Midbrain (tissue), 1 donor: ENCODE results near the gene EXD1.

ENCODE experiments used
- DNase-seq: peaks from one replicate; lab custom pipeline; 2025; lab: John Stamatoyannopoulos, UW

The EXD1 gene

DNA sequence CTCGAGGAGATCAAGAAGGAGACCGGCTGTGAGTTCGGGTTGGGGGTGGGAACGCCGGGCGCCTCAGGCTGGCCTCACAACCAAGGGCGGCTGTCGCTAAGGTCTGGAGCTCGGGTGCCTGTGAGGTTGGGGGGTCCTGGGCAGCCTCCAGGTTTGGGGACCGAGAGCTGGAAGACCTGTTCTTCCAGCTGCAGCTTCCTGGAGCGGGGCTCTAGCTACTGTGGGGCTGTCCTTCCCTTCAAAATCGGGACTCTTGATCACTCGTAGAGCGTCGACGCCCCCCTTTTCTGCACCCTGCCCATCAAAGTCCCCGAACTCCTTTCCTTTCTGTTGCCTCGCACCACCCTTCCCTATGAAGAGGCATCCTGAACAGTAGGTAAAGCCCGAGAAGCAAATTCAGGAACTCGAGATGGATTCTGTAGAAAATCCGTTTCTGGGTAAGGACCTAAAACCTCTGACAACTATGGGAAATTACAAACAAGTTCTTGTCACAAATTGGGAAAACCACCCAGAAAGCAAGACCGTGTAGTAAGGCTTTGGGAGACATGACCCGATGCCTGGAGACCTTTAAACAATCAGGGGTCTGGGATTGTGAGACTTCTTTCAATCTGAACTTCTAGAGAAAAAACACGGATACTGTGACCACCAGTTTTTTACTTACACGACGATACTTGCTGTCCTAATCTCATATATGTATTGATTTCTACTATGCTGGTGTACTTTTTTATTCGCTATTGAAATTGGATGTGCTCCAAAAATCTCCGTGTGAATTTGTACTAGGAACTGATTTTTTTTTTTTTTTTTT lies 1.1 kb upstream of the EXD1 start:
- DNase-seq, result peak; percentile 44

DNA sequence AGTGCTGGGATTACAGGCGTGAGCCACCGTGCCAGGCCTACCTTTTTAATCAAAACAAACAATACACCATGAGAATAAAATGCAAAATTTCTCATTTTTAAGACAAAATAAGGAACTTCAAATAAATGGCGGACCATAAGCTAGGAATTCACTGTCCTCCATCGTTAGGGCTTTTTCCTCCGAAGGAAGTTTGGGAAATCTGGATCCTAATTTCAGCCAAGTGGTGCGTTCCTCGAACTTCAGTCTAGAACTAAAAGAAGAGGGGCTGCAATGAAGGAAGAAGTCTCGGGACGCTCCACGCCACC lies 260 bp downstream of the EXD1 start:
- no peak for DNase-seq

DNA sequence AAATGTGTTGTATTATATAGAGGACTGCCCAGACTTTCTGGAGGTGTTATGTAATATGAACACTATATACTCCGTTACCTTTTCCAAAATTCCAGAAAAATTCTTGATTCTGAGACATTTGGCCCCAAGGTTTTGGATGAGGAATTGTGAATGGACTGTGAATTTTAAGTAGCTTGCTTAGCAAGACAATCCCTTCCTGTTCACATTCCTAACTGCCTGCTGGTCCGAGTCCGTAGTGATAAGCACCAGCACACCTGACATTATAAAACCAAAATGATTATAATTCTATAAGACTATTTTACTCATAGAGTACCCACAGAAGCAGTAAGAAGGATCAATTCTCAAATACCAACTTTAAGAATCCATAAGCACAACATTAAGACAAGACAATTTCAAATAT lies 11.2 kb downstream of the EXD1 start:
- DNase-seq, result no peak

DNA sequence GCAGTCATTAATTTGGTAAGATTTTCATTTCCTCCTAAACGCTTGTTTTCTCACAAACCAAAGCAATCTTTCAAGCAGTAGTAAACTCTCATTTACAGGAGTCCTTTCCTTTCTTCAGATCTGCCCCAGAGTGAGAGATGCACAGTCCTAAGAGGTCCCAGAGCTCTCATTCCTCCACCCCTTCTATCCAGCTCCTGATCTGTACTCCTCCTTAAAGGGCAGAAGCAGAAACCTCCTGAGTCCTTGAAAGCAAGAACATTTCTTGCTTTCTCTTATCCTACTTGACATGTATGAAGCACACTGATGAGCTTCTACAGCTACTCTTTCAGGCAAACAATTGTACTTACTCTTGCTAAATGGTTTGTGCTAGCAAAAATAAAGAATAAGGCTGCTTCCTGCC lies 11.7 kb downstream of the EXD1 start:
- no peak for DNase-seq

DNA sequence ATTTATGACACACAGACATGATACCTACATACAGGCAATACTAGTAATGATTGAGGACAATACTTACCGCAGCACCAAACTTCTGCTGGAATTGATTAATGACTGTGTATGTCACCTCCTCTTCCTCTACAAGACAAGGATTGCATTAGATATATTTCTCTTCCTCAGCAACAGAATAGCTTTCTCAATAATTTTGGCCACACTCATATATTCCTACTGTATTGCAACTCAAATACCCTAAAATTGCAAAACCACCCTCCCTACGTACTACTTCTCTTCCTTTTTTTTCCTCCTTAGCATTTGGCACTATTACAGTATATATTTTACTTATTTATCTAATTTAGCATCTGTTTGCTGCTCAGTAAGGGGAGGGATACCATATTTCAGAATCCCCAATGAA lies 14.8 kb downstream of the EXD1 start:
- no peak for DNase-seq

DNA sequence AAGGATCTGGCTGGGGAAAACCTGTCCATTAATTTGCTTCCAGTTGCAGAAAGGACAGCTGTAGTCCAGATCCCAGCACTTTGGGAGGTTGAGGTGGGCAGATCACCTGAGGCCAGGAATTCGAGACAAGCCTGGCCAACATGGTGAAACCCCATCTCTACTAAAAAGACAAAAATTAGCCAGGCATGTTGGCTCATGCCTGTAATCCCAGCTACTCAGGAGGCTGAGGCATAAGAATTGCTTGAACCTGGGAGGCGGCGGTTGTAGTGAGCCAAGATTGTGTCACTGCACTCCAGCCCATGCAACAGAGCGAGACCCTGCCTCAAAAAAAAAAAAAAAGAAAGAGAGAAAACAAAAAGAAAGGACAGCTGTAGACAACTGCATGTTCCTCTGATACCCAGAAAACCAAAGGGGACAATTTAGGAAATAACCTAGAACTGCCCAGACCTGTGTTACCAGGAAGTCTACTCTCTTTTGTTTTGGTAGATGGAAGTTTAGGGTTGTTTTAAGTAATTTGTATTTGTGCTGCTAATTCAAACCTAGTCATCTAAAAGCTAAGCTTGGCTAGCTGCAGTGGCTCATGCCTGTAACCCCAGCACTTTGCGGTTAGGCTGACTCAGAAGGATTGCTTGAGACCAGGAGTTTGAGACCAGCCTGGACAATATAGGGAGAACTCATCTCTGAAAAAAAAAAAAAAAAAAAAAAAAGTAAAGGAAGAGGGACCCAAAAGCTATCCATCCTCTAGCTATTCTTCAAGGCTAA lies 22.7 kb downstream of the EXD1 start:
- no peak for DNase-seq

DNA sequence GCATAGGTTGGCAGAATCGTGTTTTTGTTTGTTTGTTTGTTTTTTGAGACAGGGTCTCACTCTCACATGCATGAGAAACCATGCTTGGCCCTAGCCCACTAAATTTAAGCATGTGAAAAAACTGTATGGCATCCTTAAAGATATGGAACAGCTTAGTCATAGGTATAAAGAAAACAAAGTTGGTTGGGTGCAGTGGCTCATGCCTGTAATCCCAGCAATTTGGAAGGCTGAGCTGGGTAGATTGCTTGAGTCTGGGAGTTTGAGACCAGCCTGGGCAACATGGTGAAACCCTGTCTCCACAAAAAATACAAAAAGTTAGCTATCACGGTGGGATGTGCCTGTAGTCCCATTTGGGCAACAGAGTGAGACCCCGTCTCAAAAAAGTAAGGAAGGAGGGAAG lies 25.2 kb downstream of the EXD1 start:
- no peak for DNase-seq

DNA sequence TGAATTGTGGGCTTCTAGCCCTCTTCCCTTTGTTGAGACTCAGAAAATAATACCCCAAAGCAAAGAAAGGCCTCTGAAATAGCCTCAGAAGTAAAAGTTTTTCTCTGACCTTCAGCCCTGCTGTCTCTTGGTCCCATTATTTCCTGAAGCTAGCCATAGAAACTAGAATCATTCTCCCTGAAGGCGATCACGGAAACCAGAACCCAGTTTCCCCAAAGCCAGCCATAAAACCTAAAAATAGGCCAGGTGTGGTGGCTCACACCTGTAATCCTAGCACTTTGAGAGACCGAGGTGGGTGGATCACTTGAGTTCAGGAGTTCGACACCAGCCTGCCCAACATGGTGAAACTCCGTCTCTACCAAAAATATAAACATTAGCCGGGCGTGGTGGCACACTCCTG lies 27.2 kb downstream of the EXD1 start:
- DNase-seq, result no peak

DNA sequence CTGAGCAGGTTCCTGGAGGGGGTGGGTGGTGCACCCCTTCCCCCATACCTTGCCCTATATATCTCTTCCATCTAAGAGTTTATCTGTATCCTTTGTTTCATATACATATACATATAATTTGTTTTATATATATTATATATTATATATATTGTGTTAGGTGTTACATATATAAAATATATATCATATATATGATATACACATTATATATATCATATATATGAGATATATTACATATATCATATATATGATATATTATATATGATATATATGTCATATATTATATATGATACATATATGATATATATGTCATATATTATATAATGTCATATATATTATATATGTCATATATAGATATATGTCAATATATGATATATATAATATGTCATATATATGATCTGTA lies 31.1 kb downstream of the EXD1 start:
- no peak for DNase-seq

DNA sequence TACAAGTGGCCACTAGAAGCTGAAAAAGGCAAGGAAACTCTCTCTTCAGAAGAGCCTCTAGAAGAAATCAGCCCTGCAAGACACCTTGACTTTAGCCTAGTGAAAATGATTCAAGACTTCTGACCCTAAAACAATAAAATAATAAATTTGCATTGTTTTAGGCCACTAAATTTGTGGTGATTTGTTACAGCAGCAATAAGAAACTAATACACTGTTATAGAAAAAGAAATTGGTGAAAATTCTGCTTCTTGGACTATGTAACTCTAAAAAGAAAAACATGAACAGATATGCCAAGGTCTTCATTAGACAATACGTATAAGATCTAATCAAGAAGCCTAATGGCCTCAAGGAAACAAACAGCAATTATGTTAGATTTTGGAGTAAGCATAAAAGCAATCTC lies 36.1 kb downstream of the EXD1 start:
- no peak for DNase-seq

DNA sequence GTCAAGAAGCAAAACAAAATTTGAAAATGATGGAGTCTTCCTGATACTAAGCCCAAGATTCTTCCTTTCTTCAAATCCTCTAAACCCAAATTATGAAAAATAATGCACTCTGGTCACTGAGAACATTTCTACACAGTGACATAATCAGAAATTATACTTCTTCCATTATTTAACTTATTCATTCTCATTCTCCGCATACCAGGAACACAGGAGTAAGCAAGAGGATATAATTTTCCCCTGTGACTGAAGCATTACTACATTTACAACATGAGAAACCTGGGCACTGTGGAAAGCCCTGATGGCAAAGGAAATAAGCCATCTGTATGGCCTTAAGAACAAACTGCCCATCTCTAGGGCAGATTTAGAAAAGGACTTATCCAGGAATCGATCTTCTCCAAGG lies 47.0 kb downstream of the EXD1 start:
- no peak for DNase-seq

DNA sequence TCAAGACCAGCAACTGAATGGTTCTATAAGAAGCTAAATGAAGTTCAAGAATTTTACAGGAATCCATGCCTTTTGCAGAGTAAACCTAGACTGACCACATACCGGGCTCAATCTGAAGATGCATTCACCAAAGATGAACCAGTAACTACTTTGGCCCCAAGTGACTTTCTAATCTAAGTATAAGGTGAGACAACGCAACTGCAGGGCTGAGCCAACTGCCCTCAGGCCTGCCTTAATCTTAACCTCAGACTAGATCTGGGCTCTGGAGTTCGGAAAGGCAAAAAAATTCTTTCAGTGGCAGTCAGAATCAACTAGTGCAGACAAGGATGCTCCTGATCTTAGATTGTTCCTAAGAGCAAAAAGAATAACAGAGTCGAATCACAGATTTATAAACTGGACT lies 48.3 kb downstream of the EXD1 start:
- DNase-seq, result no peak

DNA sequence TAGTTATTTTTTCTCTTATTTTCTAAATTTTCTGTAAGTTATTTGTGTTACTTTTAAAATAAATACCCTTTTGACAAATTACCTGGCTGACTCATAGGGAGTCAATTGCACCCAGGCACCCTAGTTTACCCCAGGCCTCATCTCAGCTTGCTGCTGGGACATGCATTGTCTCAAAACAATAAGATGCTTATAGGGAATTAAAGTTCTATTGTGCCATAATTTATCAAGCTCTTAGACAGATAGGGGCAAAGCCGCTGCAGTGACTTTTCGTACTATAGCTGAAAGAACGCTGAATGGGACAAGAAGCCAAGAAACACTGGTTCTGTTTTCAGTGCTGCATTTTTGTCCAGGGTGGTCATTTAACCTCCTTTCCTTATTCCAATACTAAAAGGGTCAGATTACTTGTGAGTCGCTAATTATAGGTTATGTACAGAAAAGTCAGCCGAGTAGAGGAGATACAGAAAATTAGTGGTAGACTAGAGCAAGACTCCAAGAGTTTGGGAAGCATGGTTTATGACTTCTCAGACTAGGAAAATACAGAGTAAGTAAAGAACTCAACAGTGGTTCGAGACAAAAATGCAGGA lies 50.3 kb downstream of the EXD1 start:
- no peak for DNase-seq

DNA sequence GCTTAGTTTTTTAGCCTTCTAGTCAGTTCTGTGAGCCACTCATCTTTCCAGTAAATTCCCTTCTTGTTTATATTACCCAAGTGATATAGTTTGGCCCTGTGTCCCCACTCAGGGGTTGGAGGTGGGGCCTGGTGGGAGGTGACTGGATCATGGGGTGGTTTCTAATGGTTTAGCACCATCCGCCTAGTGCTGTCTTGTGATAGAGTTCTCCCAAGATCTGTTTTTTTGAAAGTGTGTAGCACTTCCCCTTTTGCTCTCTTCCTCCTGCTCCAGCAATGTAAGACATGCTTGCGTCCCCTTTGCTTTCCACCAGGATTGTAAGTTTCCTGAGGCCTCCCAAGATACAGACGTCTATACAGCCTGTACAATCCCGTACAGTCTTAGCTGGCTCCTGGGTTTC lies 60.8 kb downstream of the EXD1 start:
- no peak for DNase-seq

DNA sequence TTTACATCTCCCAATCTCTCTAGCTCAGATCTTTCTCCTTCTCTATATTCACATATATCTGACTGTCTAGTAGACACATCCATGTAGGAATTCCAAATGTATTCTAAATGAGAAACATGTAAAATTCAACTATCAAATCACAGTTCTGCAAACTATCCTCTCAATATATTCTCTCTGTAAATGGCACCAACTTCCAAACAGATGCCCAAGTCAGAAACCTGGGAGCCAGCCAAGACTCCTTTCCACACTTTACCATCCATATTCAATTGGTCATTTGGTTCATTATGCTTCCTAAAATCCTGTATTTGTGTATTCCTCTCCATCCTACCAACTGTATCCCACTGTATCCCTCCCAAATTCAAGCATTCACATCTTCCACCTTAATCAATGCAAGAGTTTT lies 61.5 kb downstream of the EXD1 start:
- no peak for DNase-seq

DNA sequence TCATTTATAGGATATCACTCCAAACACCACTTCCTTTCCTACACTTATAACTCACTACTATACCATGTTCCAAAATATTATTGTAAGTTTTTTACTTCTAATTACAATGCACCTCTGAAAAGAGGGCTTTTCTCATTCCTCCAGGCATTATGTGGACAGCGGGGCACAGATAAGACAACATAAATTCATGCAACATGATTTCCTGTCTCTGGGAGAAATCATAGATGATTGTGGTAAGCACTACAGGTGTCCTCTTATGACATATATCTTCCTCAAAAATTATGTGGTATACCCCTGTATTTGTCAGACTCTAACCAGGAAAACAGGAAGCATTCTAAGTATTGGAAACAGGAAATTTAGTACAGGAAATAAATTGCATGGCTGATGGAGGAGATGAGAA lies 68.8 kb downstream of the EXD1 start:
- DNase-seq, result no peak

DNA sequence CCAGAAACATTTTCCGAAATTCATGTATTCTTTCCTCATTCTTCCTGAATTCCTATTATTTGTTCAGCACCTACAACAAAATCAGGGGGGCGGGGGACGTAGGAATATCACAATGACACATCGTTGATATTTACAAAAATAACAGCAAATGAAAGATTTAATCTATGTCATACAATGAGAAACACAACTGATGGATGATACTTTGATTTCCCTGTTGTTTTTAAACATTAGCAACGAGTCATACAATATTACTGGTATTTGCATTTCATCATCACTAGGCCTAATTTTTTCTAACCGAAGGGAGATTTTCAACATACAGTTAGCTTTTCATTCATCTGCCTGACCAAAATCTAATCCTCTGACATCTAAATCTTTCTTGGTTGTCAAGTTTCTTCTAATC lies 69.2 kb downstream of the EXD1 start:
- DNase-seq, result no peak

DNA sequence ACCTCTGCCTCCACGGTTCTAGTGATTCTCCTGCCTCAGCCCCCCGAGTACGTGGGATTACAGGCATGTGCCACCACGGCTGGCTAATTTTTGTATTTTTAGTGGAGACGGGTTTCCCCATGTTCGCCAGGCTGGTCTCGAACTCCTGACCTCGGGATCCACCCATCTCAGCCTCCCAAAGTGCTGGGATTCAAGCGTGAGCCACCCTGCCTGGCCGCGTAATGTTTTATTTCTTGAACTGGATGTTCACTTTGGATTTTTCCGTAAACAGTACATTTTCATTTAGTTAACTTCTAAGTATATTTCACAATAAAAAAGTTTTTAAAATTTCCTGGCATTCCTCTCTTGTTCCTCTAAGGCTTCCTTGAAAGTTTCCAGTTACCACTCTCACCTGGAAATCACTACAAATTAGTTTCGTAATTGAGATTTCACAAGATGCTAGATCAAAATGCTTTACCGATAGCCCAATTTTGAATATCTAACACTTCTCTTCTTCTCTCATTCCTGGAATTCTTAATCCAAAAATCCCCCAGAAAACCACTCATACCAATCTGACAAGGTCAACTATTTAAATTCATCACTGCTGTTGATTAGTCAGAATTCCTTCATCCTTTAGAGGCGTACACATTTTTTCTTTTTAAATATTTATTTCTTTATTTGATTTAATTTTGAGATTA lies 69.8 kb downstream of the EXD1 start:
- no peak for DNase-seq

DNA sequence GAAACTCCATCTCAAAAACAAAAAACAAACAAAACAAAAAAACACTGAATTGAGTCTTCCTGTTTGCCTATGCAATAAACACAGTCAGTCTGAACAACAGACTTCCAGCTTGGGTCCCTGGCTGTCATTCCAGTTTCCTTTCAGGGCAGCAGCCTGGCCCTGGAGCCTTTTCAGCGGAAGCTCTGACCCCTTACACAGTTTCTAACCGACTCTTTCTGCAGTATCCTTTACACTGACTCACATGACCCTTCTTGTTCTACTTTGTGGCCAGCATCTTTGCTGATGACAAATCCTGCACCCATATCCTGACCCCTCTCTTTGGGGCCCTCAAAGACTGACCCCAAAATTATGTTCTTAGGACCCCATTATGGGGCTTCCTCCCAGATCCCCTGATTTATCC lies 76.1 kb downstream of the EXD1 start:
- DNase-seq, result no peak

DNA sequence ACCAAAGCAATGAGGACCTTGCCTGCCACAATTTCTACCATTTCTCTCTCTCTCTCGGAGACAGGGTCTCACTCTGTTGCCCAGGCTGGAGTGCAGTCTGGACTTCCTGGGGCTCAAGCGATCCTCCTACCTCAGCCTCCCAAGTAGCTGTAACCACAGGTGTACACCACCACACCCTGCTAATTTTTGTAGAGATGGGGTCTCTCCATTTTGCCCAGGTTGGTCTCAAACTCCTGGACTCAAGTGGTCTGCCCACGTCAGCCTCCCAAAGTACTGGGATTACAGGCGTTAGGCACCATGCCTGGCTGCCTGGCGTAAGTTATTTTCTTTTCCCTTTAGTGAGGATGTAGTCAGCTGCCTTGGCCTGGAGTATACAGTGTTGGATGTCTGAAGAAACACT lies 76.8 kb downstream of the EXD1 start:
- no peak for DNase-seq

DNA sequence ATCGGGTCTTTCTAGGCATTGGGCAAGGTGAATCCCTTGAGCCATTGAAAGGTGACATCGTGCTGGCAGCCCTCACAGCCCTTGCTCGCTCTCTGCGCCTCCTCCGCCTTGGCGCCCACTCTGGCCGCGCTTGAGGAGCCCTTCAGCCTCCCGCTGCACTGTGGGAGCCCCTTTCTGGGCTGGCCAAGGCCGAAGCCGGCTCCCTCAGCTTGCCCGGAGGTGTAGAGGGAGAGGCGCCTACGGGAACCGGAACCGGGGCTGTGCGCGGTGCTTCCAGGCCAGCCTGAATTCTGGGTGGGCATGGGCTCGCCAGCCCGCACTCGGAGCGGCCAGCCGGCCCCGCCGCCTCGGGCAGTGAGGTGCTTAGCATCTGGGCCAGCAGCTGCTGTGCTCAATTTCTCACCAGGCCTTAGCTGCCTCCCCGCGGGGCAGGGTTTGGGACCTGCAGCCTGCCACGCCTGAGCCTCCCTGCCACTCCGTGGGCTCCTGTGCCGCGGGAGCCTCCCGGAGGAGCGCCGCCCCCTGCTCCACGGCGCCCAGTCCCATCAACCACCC lies 79.0 kb downstream of the EXD1 start:
- no peak for DNase-seq

DNA sequence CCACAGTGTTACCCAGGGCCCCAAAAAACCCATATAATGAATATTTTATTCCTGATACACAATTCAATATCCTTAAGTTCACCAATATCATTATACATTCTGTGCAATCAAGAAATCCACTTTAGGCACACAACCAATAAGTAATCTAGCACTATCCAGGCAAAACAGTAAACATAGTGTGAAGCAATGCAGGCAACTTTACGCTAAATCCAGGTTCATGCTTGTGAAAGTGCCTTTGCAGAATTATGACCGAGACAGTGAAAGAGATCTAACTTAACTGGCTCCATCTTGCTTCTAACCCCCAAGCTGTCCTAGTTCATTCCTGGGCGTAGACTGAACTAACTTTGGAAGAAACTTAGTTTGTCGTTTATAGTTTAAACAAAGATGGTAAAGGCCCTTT lies 80.3 kb downstream of the EXD1 start:
- no peak for DNase-seq

DNA sequence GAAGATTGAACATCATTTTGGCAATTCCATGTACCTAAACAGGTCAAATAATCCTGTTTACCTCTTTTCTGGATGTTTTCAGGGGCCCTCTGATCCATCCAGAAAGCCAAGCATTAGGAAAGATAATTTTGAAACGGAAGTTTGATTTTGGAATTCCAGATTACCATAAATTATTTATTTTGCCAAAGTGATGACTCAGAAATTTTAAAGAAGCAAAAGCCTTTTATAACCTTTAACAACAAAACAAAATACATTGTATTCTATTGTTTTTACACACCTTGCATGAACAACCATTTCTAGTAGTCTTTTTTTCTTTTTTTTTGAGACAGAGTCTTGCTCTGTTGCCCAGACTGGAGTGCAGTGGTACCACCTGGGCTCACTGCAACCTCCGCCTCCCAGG lies 82.5 kb downstream of the EXD1 start:
- no peak for DNase-seq
